ENCODE measurements around the gene MARCHF3. TPM values are rescaled to one million over a fixed set of nuclear protein-coding genes. Genes with fewer than 3 reads are reported as not detected.

MARCHF3 gene
- total and polyA plus RNA-seq, 10 of the 15 experiments (the other 5 are each of a cell fraction or from before 2014, with no cell fraction given), result 3.6 to 24.1 (median 11.3) TPM

DNA sequence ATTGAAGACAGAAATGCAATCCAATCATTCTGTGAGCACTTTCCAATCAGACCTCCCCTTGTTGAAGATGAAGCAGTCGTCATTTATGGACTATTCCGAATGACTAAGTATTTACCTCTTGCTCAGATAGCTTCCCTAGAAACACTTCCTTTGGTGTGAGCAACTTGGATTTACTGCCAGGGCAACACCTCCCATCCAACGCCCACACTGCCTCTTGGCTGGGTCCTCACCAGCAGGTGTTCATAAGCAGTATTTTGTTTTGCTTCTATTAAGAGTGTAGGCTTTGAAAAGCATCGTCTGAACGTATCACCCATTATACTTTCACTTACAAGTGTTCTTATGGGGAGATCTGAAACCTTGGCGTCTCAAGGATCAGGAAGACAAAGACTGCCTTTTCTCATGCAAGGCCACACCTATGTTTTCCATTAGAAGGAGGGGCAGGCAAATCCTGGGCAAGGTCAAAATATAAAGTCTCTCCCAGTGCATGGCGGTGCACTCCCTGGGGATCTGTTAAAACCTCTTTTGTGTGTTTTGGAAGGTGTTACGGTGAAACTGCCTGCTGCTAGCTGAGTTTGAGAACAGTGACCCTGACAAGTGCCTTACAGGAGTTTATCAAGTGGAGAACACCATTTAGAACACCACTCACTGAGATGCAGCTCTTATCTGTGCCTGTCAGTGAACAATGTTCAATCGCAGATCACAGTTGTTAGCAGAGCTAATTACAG is 10.6 kb upstream of the MARCHF3 start:
- ATAC-seq (no peak), FAIRE-seq (no peak), DNase-seq (ENCODE audit: low read depth, low spot score) (no peak)
- no peak overlapping the region for H3K4me2 ChIP-seq (ENCODE audit: control insufficient read depth, insufficient read depth)
- in situ Hi-C loops (cut with MboI) (no loop called here), intact Hi-C loops (cut with micrococcal nuclease; ENCODE audit: unreplicated experiment) (loop anchor here (10.0 kb wide), 1 partner anchor 386 kb away; no protein-coding TSS in a partner anchor)
- WGBS (ENCODE audit: insufficient coverage, insufficient replicate concordance, low lambda C conversion rate, missing lambda C conversion rate), result 75% methylated on average over 9 of the region's 9 CpGs
- H3K9me3 ChIP-seq (replicated peaks; ENCODE audit: control insufficient read depth, insufficient read depth, low read length), result no peaks in the 10 kb centered on the region
- BruUV-seq (replicated peaks), result no TSS peak
- no peak overlapping the region for H2AFZ ChIP-seq (ENCODE audit: control insufficient read depth, low read depth, low read length)
- no peaks in the 10 kb centered on the region for H3K27me3 ChIP-seq (replicated peaks in 1 of 2; ENCODE audit: control insufficient read depth in 2 of 2, insufficient read depth in 2 of 2, low read length in 1 of 2)
- no peaks in the 10 kb centered on the region for H4K20me1 ChIP-seq (ENCODE audit: control insufficient read depth, insufficient read depth)
- H3K79me2 ChIP-seq (ENCODE audit: control insufficient read depth, insufficient read depth, low read length), result no peaks in the 10 kb centered on the region
- no peak overlapping the region for H3K9ac ChIP-seq (ENCODE audit: control insufficient read depth, insufficient read depth, low read length)
- CTCF ChIA-PET, result no interaction called here
- RAD21 ChIA-PET (ENCODE audit: unreplicated experiment), result no interaction called here
- no peak overlapping the region for H3K27ac ChIP-seq (ENCODE audit: control insufficient read depth, insufficient read depth)
- no peak overlapping the region for H3K4me3 ChIP-seq
- SMC1A ChIA-PET (ENCODE audit: uncharacterized antibody, unreplicated experiment), result interaction anchor here (0.6 to 1.0 kb wide), 3 partner anchors 12 to 164 kb away, joined by 3 read pairs; no protein-coding TSS in a partner anchor
- POLR2A ChIA-PET, result interaction anchor here (0.5 to 1.2 kb wide), 2 partner anchors 10 to 240 kb away, joined by 3 to 7 read pairs; no protein-coding TSS in a partner anchor
- no peaks in the 10 kb centered on the region for H3K4me1 ChIP-seq (ENCODE audit: control insufficient read depth, insufficient read depth, low read length)
- no peaks in the 10 kb centered on the region for H3K36me3 ChIP-seq (ENCODE audit: control insufficient read depth in 2 of 2, insufficient read depth in 2 of 2, low read length in 1 of 2)
- no peak for TF ChIP-seq ETV6 (conservative IDR thresholded peaks at IDR 0.05 in 1 of 2, IDR thresholded peaks at IDR 0.05 in 1 of 2; ENCODE audit: borderline replicate concordance in 1 of 2, low read depth in 1 of 2)
- TF ChIP-seq, protein P1, sequence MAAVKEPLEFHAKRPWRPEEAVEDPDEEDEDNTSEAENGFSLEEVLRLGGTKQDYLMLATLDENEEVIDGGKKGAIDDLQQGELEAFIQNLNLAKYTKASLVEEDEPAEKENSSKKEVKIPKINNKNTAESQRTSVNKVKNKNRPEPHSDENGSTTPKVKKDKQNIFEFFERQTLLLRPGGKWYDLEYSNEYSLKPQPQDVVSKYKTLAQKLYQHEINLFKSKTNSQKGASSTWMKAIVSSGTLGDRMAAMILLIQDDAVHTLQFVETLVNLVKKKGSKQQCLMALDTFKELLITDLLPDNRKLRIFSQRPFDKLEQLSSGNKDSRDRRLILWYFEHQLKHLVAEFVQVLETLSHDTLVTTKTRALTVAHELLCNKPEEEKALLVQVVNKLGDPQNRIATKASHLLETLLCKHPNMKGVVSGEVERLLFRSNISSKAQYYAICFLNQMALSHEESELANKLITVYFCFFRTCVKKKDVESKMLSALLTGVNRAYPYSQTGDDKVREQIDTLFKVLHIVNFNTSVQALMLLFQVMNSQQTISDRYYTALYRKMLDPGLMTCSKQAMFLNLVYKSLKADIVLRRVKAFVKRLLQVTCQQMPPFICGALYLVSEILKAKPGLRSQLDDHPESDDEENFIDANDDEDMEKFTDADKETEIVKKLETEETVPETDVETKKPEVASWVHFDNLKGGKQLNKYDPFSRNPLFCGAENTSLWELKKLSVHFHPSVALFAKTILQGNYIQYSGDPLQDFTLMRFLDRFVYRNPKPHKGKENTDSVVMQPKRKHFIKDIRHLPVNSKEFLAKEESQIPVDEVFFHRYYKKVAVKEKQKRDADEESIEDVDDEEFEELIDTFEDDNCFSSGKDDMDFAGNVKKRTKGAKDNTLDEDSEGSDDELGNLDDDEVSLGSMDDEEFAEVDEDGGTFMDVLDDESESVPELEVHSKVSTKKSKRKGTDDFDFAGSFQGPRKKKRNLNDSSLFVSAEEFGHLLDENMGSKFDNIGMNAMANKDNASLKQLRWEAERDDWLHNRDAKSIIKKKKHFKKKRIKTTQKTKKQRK (IDR thresholded peaks at IDR 0.05; ENCODE audit: low read depth, low read length), result no peak
- TF ChIP-seq CHD2 (IDR thresholded peaks at IDR 0.05; ENCODE audit: borderline replicate concordance, low read depth, low read length), result no peak
- TF ChIP-seq IKZF1 (conservative IDR thresholded peaks at IDR 0.05), result no peak
- TF ChIP-seq, protein P2, sequence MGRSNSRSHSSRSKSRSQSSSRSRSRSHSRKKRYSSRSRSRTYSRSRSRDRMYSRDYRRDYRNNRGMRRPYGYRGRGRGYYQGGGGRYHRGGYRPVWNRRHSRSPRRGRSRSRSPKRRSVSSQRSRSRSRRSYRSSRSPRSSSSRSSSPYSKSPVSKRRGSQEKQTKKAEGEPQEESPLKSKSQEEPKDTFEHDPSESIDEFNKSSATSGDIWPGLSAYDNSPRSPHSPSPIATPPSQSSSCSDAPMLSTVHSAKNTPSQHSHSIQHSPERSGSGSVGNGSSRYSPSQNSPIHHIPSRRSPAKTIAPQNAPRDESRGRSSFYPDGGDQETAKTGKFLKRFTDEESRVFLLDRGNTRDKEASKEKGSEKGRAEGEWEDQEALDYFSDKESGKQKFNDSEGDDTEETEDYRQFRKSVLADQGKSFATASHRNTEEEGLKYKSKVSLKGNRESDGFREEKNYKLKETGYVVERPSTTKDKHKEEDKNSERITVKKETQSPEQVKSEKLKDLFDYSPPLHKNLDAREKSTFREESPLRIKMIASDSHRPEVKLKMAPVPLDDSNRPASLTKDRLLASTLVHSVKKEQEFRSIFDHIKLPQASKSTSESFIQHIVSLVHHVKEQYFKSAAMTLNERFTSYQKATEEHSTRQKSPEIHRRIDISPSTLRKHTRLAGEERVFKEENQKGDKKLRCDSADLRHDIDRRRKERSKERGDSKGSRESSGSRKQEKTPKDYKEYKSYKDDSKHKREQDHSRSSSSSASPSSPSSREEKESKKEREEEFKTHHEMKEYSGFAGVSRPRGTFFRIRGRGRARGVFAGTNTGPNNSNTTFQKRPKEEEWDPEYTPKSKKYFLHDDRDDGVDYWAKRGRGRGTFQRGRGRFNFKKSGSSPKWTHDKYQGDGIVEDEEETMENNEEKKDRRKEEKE (IDR thresholded peaks at IDR 0.05), result no peak
- no peak for TF ChIP-seq RAD21 (IDR thresholded peaks at IDR 0.05; ENCODE audit: insufficient read depth, low read depth, low read length)
- no peak for TF ChIP-seq RELA (IDR thresholded peaks at IDR 0.05; ENCODE audit: borderline replicate concordance, partially characterized antibody)
- TF ChIP-seq NFXL1 (IDR thresholded peaks at IDR 0.05; ENCODE audit: borderline replicate concordance), result no peak
- TF ChIP-seq JUNB (IDR thresholded peaks at IDR 0.05), result no peak
- no peak for TF ChIP-seq STAT1 (conservative IDR thresholded peaks at IDR 0.05)
- no peak for TF ChIP-seq CBX3 (IDR thresholded peaks at IDR 0.05; ENCODE audit: borderline replicate concordance, low read depth)
- TF ChIP-seq HDGF (IDR thresholded peaks at IDR 0.05), result no peak
- no peak for TF ChIP-seq MXI1 (IDR thresholded peaks at IDR 0.05; ENCODE audit: low read depth, low read length)
- no peak for TF ChIP-seq HDAC2 (IDR thresholded peaks at IDR 0.05)
- no peak for TF ChIP-seq TCF7 (IDR thresholded peaks at IDR 0.05; ENCODE audit: borderline replicate concordance)
- no peak for TF ChIP-seq MTA2 (IDR thresholded peaks at IDR 0.05; ENCODE audit: low read depth)

Measured in GM12878 (cell line).